Umbilical cord (tissue), 1 donor: ENCODE measurements around the gene MRPS9. TPM values are rescaled to one million over a fixed set of nuclear protein-coding genes. Genes with fewer than 3 reads are reported as not detected.

ENCODE experiments used
- total RNA-seq: library from RNA; depleted of rRNA; stranded (reverse); fragments of >200 nt; gene quantifications from one replicate; pipeline ENCODE4 v1.2.3, GENCODE V29; 2014; ENCODE audit warnings: low replicate concordance; ENCODE audit not compliant: insufficient read depth

Gene MRPS9
- total RNA-seq, 1 donor from 2014 or later = 2.4 TPM

Other genes with a start within 250 kb of the MRPS9 start
- not detected for gene POU3F3, start 184.0 kb upstream of the MRPS9 start, total RNA-seq
- gene GPR45, start 203.7 kb downstream of the MRPS9 start, total RNA-seq = not detected